Kasumi-1 (cell line): ENCODE measurements around the gene OVOL1.

Source experiments
- DNase-seq, 2 experiments: peaks; one replicate each; lab custom pipeline; 2025; lab: John Stamatoyannopoulos, UW

The OVOL1 gene

DNA sequence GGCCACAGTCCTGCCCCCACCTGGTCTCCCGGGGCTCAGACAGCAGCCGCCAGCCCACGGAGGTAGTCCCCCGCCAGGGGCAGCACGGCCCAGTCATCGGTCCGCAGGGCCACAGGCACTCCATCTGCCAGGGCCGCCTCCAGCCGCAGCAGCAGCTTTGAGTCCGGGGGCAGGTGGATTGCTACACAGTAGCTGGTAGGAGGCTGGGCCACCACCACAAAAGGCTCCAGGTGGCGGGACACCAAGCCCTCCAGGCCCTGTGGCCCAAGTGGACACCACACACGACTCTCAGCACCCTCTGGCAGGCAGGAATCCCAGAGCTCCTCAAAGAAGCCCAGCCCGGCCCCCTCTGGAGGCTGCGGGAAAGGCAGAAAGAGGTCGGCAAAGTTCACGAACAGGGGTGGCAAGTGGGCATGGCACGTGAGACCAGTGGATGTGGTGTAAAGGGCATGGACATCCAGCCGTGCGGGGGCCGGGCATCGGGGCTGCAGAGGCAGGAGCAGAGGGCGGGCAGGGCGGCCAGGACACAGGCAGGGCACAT is 9.0 kb upstream of the OVOL1 start:
- no peak for DNase-seq

DNA sequence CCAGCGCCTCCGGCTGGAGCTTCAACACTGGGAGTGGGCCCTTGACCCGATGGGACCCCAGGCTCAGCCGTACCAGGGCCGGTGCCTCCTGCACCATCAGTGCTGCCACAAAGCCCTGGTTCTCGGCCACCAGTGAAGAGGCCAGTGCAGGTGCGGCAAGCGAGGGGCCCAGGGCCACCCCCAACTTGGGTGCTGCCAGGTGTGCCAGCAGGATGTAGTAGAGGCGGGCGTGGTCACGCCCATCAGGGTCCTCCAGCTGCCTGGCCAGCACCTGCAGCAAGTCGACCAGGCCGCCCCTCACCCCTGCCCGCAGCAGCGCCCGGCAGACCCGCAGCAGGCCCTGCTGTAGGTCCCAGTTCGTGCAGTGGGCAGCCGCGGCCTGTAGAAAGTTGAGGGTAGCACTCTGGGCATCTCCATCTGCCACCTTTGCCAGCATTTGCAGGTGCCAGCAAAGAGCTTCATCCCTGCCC is 8.4 kb upstream of the OVOL1 start:
- no peak for DNase-seq

DNA sequence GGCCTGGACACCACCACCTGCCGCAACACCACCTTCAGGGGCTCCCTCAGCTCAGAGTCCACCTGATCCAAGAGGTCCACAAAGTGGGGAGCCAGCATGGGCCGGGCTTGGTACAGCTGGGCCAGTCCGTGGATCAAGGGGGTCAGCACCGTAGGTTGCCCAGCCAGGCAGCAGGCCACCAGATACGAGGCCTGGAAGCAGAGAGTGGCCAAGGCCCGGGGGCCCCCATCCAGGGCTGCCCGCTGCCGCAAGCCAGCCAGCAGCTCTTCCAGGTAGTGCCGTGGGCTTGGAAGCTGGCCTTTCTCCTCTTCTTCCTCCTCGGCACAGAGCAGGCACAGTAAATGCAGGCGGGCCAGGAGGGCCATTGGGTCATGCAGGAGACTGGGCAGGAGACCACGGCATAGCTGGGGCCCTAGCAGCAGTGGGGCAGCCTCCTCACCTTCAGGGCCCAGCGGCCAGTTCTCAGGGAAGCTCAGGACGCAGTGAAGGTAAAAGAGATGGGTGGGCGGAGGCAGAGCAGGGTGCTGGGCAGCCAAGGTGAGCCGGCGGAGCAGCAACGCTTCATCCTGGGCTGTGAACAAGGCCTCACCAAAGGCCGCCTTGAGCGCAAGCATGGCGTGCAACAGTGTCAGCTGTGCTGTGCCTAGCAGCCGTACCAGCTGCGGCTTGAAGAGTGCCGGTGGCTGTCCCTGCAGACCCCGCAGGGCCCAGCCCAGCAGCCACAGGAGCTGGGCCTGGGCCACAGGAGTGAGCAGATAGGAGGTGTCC is 7.8 kb upstream of the OVOL1 start:
- DNase-seq, result no peak

DNA sequence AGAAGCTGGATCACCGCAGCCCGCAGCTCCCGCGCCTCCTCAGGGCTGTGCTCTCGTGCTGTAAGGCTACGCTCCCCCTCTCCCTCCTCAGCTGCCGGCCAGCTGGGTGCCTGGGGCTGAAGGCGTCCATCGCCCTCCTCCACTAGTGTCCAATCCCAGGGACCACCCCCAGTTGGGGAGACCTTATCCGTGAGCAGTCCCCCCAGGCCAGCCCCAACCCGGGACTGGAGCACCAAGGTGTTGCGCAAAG is 7.3 kb upstream of the OVOL1 start:
- DNase-seq, result no peak

- peak in 1 of 2 experiments; percentile 7 for DNase-seq
These were observed 6.7 kb upstream of the OVOL1 start for GRCh38 chr11:65779919-65780769.

DNA sequence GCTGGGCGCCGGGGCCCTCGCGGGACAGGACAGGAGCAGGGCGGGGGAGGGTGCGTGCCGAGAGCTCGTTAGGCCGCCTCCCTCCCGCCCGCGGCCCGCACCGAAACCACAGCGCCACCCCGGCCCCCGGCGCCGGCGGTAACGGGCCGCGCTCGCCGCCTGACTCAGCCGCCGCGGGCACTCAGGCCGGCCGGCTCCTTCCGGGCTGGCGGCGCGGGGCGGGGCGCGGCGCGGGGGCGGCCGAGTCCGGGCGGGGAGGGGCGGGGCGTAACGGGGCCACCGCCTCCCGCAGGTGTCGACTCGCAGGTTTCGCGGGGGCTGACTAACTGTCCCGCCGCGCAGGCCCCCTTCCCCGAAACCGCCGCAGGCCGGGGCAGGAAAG is 6.1 kb upstream of the OVOL1 start, which contains the start of gene AP5B1:
Gene AP5B1 (minus strand): TSS at position 207 of the 382 bp plus-strand sequence. CDS start 385 bp downstream, outside the sequence.
- no peak for DNase-seq

GRCh38 chr11:65781152-65781961 is 5.5 kb upstream of the OVOL1 start:
- DNase-seq, result no peak

DNA sequence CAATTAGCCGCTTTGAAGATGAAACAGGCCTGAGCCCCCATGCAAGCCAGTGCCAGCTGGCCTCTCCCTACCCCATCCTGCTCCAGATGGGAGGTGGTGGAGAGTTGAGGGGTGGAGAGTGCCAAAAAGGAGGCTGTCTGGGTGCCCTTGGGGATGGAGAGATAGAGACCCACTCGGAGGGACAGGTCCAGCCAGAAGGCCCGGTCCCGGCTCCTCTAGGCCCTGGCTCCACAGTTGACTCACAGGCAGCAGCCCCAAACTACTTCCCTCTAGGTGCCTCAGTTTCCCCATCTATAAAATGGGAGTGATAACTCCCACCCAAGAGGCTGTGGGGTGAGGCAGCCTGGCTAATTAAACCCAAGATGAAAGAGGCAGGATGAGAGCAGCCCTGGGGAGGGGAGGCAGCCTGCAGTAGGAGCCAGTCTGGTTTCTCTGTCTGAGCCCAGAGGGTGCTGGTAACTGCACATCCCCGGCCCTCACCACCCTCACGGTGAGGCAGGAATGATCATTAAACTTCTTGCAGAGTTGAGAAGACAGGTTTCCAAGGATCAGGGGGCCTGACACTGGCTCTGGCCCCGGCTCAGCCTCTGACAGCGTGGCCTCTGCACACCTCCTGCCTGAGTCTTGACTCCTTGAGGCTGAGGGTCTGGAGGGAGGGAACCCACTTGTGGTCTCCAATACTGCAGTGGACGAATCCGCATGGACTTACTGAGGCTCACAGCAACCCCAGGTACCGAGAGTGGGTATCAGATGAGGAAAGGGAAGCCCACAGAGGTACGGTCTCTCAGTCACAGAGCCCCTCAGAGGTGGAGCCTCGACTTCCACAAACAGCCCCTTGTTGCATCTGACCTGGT is 4.7 kb upstream of the OVOL1 start:
- DNase-seq, result no peak

DNA sequence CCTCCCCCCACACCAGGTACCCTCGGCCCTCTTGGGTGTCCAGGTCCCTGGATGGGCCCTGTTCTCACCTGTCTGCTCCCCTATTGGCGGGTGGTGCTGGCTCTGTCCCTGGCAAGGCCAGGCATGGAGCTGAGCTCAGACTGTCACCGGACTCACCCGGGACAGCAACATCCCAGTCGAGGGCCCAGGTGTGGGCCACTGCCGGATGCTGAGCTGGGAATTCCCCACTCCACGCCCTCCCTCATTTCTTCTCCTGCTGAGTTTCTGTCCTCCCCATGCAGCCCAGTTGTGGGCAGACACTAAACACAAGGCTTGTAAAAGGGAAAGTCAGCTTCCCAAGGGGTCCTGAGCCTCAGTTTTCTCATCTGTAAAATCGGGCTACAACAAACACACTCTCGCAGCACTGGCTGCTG is 4.0 kb upstream of the OVOL1 start:
- DNase-seq, result no peak

GRCh38 chr11:65785319-65786007 is 1.4 kb upstream of the OVOL1 start:
- no peak for DNase-seq

GRCh38 chr11:65786008-65786785 is 666 bp upstream of the OVOL1 start:
- DNase-seq, result no peak

GRCh38 chr11:65787649-65788622 is 1.1 kb downstream of the OVOL1 start:
- DNase-seq, result no peak

GRCh38 chr11:65788821-65789220 is 2.0 kb downstream of the OVOL1 start:
- DNase-seq, result no peak

DNA sequence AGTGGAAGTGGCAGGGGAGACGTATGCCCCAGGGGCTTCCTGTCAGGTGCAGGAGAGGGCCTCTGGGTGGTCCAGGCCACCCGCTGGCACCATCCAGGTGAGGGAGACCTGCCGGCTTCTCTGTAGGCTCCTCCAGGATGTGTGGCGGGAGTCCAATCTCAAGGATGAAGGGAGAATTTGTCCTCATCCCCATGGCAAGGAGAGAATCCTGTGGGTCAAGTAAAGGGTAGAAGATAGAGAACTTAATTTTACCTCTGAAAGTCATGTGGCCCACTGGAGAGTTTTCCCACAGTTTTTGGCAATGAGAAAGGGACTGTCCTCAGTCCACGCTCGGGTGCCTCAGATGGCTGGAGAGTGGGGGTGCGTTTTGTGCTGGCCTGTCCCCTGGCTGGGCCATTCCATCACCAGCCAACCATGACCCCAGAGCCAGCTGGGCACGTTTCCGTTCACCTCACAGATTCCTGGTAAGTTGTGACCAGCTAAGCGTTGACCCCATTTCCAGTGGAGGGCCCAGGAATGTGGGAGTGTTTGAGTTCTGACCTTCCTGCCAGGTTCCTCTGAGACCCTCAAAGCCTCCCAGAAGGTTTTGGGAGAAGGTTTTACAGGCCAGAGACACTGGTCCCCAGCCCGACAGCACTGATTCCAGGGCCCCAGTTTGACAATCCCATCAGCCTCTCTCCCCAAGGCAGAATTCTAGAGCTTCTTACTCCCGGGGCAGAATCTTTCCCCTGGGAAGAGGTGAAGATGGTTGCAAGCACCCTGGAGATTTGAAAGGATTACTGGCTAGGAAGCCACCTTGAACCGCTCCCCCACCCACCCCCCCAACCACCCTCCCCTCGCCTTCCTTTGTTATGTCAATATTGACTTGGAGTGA is 2.6 kb downstream of the OVOL1 start:
- no peak for DNase-seq

- no peak for DNase-seq
These were observed 3.4 kb downstream of the OVOL1 start for GRCh38 chr11:65790104-65790901.

GRCh38 chr11:65790902-65791650 is 4.2 kb downstream of the OVOL1 start:
- DNase-seq, result no peak
